HepG2 (cell line): ENCODE data around the gene MTFP1. TPM values are rescaled to one million over a fixed set of nuclear protein-coding genes. Genes with fewer than 3 reads are reported as not detected.

Experiments
- CHD4 ChIP-seq: fragments of 200-600 bp; sonication (generic); IDR thresholded peaks from 2 replicates; pipeline ENCODE4 v1.7.0; 2017; ENCODE audit warnings: mild to moderate bottlenecking, low read length, borderline replicate concordance
- ELF1 ChIP-seq: sonication (generic); formaldehyde crosslinking; IDR thresholded peaks from 2 replicates; pipeline ENCODE4 v1.4.0; 2020; ENCODE audit warnings: missing genetic modification reagents
- EP300 ChIP-seq, 3 experiments: sonication (generic) in 1 of 3; formaldehyde crosslinking in 1 of 3; IDR thresholded peaks; 2 replicates each; pipeline versions ENCODE4 v1.5.1 to v1.6.1; 2011 to 2020; ENCODE audit warnings: low read depth in 2 of 3, low read length in 2 of 3, borderline replicate concordance in 1 of 3, improper control_type of control experiment in 1 of 3, mild to moderate bottlenecking in 1 of 3, missing genetic modification reagents in 1 of 3, moderate library complexity in 1 of 3
- HHEX ChIP-seq: IDR thresholded peaks from 2 replicates; pipeline ENCODE4 v1.6.1; 2016; ENCODE audit warnings: control low read depth
- HNF4A ChIP-seq: sonication (generic); formaldehyde crosslinking; IDR thresholded peaks from 2 replicates; pipeline ENCODE4 v1.4.0; 2020; ENCODE audit warnings: missing genetic modification reagents
- NFE2 ChIP-seq: sonication (generic); formaldehyde crosslinking; IDR thresholded peaks from 2 replicates; pipeline ENCODE4 v1.4.0; 2020; ENCODE audit warnings: missing genetic modification reagents
- NFRKB ChIP-seq: fragments of 450-650 bp; IDR thresholded peaks from 2 replicates; pipeline ENCODE4 v1.6.1; 2017
- NR2F6 ChIP-seq, 2 experiments: IDR thresholded peaks; 2 replicates each; pipeline ENCODE4 v1.6.1; 2016; ENCODE audit warnings: antibody characterized with exemption in 1 of 2, mild to moderate bottlenecking in 1 of 2
- RARA ChIP-seq: IDR thresholded peaks from 2 replicates; pipeline ENCODE4 v1.6.1; 2016; ENCODE audit warnings: missing genetic modification reagents, missing compliant biosample characterization
- RXRB ChIP-seq: IDR thresholded peaks from 2 replicates; pipeline ENCODE4 v1.6.1; 2016; ENCODE audit warnings: borderline replicate concordance, missing genetic modification reagents, missing compliant biosample characterization
- TEAD3 ChIP-seq: optimal IDR thresholded peaks from 2 replicates; pipeline ENCODE3; 2016; ENCODE audit warnings: borderline replicate concordance
- ZKSCAN8 ChIP-seq: IDR thresholded peaks from 2 replicates; pipeline ENCODE4 v1.6.1; 2016; ENCODE audit warnings: borderline replicate concordance, missing genetic modification reagents, missing compliant biosample characterization
- ZNF121 ChIP-seq: sonication (generic); formaldehyde crosslinking; IDR thresholded peaks from 2 replicates; pipeline ENCODE4 v1.5.0; 2020; ENCODE audit warnings: mild to moderate bottlenecking, missing genetic modification reagents
- polyA plus RNA-seq, 8 experiments: library from polyadenylated mRNA; depleted of rRNA in 3 of 8; stranded (reverse) in 7 of 8; unstranded in 1 of 8; fragments of >200 nt; fragmentation: Illumina TruSeq in 4 of 8; extraction: Trizol in 4 of 8; gene quantifications; 2 replicates each; pipeline versions ENCODE4 v1.2.1 to v1.2.3, GENCODE V29; 2011 to 2016; ENCODE audit warnings: low read depth in 4 of 8, missing spikeins in 1 of 8, mixed read lengths in 1 of 8; ENCODE audit not compliant: insufficient read depth in 1 of 8
- total RNA-seq, 5 experiments: library from RNA; depleted of rRNA; stranded (reverse); fragments of >200 nt; fragmentation: Illumina TruSeq; extraction: Trizol; gene quantifications; 2 replicates each; pipeline ENCODE4 v1.2.3, GENCODE V29; 2016; ENCODE audit warnings: low read depth in 1 of 5
- TF ChIP-seq, protein P1 (sequence below): IDR thresholded peaks from 2 replicates; pipeline ENCODE4 v1.6.1; 2016; ENCODE audit warnings: low read depth, missing genetic modification reagents, missing compliant biosample characterization
- TF ChIP-seq, protein P2 (sequence below): IDR thresholded peaks from 2 replicates; pipeline ENCODE4 v1.6.1; 2016; ENCODE audit warnings: low read depth
- TF ChIP-seq, protein P3 (sequence below): sonication (generic); formaldehyde crosslinking; IDR thresholded peaks from 2 replicates; pipeline ENCODE4 v1.4.0; 2020; ENCODE audit warnings: missing genetic modification reagents
- TF ChIP-seq, protein P4 (sequence below): sonication (generic); formaldehyde crosslinking; IDR thresholded peaks from 2 replicates; pipeline ENCODE4 v1.8.0; 2022; ENCODE audit warnings: missing genetic modification reagents, mild to moderate bottlenecking, moderate library complexity, borderline replicate concordance
- TF ChIP-seq, protein P5 (sequence below): sonication (generic); formaldehyde crosslinking; IDR thresholded peaks from 2 replicates; pipeline ENCODE4 v1.4.0; 2020; ENCODE audit warnings: missing genetic modification reagents; ENCODE audit errors: not compliant biosample characterization

Gene MTFP1
- total and polyA plus RNA-seq, 2 of the 13 experiments (the other 11 are each of a cell fraction or from before 2014, with no cell fraction given) = 29.5 to 45.6 TPM

DNA sequence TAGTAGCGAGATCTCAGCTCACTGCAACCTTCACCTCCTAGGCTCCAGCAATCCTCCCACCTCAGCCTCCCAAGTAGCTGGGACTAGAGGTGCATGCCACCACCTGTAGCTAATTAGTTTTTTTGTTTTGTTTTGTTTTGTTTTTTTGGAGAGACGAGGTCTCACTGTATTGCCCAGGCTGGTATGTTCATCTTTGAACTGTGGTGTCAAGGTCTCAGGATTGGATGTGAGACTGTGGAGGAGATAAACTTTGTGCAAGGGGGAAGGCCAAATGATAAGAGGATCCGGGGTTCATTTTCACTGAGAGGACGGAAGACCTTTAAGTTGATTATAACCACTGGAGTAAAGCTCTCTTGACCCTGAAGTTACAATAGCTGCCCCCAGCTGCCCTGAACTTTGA, 19.8 kb upstream of the MTFP1 start (continued):
- TF ChIP-seq, protein P1, sequence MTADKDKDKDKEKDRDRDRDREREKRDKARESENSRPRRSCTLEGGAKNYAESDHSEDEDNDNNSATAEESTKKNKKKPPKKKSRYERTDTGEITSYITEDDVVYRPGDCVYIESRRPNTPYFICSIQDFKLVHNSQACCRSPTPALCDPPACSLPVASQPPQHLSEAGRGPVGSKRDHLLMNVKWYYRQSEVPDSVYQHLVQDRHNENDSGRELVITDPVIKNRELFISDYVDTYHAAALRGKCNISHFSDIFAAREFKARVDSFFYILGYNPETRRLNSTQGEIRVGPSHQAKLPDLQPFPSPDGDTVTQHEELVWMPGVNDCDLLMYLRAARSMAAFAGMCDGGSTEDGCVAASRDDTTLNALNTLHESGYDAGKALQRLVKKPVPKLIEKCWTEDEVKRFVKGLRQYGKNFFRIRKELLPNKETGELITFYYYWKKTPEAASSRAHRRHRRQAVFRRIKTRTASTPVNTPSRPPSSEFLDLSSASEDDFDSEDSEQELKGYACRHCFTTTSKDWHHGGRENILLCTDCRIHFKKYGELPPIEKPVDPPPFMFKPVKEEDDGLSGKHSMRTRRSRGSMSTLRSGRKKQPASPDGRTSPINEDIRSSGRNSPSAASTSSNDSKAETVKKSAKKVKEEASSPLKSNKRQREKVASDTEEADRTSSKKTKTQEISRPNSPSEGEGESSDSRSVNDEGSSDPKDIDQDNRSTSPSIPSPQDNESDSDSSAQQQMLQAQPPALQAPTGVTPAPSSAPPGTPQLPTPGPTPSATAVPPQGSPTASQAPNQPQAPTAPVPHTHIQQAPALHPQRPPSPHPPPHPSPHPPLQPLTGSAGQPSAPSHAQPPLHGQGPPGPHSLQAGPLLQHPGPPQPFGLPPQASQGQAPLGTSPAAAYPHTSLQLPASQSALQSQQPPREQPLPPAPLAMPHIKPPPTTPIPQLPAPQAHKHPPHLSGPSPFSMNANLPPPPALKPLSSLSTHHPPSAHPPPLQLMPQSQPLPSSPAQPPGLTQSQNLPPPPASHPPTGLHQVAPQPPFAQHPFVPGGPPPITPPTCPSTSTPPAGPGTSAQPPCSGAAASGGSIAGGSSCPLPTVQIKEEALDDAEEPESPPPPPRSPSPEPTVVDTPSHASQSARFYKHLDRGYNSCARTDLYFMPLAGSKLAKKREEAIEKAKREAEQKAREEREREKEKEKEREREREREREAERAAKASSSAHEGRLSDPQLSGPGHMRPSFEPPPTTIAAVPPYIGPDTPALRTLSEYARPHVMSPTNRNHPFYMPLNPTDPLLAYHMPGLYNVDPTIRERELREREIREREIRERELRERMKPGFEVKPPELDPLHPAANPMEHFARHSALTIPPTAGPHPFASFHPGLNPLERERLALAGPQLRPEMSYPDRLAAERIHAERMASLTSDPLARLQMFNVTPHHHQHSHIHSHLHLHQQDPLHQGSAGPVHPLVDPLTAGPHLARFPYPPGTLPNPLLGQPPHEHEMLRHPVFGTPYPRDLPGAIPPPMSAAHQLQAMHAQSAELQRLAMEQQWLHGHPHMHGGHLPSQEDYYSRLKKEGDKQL (CRISPR knock-in tag) = no peak
- TF ChIP-seq TEAD3 (CRISPR knock-in tag) = peak; percentile 52
- TF ChIP-seq NFE2 = no peak
- TF ChIP-seq HHEX (CRISPR knock-in tag) = no peak
- 0 out of 2 replicates have a peak, but pooled peaks have one; percentile 18 for TF ChIP-seq RARA
- TF ChIP-seq, protein P2, sequence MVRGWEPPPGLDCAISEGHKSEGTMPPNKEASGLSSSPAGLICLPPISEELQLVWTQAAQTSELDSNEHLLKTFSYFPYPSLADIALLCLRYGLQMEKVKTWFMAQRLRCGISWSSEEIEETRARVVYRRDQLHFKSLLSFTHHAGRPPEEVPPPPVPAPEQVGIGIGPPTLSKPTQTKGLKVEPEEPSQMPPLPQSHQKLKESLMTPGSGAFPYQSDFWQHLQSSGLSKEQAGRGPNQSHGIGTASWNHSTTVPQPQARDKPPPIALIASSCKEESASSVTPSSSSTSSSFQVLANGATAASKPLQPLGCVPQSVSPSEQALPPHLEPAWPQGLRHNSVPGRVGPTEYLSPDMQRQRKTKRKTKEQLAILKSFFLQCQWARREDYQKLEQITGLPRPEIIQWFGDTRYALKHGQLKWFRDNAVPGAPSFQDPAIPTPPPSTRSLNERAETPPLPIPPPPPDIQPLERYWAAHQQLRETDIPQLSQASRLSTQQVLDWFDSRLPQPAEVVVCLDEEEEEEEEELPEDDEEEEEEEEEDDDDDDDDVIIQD (CRISPR knock-in tag) = no peak
- TF ChIP-seq ZNF121 (CRISPR knock-in tag) = peak; percentile 92
- TF ChIP-seq ELF1 (CRISPR knock-in tag) = no peak
- 0 out of 4 replicates have a peak, but pooled peaks of 1 of the 2 experiments have one; percentile 6 for TF ChIP-seq EP300 (IDR thresholded peaks at IDR 0.05; ENCODE audit: low read depth in 2 of 2, low read length in 2 of 2)
- no peak for TF ChIP-seq EP300 (CRISPR knock-in tag; IDR thresholded peaks at IDR 0.05; ENCODE audit: borderline replicate concordance)
- TF ChIP-seq NFRKB = no peak
- TF ChIP-seq, protein P3, sequence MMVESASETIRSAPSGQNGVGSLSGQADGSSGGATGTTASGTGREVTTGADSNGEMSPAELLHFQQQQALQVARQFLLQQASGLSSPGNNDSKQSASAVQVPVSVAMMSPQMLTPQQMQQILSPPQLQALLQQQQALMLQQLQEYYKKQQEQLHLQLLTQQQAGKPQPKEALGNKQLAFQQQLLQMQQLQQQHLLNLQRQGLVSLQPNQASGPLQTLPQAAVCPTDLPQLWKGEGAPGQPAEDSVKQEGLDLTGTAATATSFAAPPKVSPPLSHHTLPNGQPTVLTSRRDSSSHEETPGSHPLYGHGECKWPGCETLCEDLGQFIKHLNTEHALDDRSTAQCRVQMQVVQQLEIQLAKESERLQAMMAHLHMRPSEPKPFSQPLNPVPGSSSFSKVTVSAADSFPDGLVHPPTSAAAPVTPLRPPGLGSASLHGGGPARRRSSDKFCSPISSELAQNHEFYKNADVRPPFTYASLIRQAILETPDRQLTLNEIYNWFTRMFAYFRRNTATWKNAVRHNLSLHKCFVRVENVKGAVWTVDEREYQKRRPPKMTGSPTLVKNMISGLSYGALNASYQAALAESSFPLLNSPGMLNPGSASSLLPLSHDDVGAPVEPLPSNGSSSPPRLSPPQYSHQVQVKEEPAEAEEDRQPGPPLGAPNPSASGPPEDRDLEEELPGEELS (CRISPR knock-in tag) = 0 out of 2 replicates have a peak, but pooled peaks have one; percentile 16
- TF ChIP-seq HNF4A (CRISPR knock-in tag) = peak; percentile 79
- TF ChIP-seq, protein P4, sequence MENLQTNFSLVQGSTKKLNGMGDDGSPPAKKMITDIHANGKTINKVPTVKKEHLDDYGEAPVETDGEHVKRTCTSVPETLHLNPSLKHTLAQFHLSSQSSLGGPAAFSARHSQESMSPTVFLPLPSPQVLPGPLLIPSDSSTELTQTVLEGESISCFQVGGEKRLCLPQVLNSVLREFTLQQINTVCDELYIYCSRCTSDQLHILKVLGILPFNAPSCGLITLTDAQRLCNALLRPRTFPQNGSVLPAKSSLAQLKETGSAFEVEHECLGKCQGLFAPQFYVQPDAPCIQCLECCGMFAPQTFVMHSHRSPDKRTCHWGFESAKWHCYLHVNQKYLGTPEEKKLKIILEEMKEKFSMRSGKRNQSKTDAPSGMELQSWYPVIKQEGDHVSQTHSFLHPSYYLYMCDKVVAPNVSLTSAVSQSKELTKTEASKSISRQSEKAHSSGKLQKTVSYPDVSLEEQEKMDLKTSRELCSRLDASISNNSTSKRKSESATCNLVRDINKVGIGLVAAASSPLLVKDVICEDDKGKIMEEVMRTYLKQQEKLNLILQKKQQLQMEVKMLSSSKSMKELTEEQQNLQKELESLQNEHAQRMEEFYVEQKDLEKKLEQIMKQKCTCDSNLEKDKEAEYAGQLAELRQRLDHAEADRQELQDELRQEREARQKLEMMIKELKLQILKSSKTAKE (CRISPR knock-in tag) = no peak
- TF ChIP-seq NR2F6 (IDR thresholded peaks at IDR 0.05) = 0 out of 2 replicates have a peak, but pooled peaks have one; percentile 36
- TF ChIP-seq NR2F6 (CRISPR knock-in tag; IDR thresholded peaks at IDR 0.05) = peak; percentile 23; the same call in 1 of the 2 replicates
- TF ChIP-seq ZKSCAN8 (CRISPR knock-in tag) = no peak
- no peak for TF ChIP-seq CHD4
- peak; percentile 10; the same call in 1 of the 2 replicates for TF ChIP-seq RXRB (CRISPR knock-in tag)
- TF ChIP-seq, protein P5, sequence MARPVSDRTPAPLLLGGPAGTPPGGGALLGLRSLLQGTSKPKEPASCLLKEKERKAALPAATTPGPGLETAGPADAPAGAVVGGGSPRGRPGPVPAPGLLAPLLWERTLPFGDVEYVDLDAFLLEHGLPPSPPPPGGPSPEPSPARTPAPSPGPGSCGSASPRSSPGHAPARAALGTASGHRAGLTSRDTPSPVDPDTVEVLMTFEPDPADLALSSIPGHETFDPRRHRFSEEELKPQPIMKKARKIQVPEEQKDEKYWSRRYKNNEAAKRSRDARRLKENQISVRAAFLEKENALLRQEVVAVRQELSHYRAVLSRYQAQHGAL (CRISPR knock-in tag) = no peak
